ENCODE results near the gene RBM6.
"Not testable (repeated sequence)": the region's sequence is repeated elsewhere in the genome, so short reads cannot be mapped to it uniquely, and the experiment has no call there.

Gene RBM6

DNA sequence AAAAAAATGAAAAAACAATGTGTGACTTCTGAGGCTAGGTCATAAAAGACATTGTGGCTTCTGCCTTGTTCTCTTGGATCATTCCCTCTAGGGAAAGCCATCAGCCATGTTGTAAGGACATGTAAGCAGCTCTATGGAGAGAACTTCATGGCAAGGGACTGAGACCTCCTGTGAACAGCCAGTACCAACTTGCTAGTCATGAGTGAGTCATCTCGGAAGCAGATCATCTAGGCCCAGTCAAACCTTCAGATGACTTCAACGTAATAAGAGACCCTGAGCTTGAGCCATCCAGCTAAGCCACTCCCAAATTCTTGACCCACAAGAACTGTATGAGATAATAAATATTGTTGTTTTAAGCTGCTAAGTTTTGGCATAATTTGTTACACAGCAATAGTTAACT is 15.3 kb upstream of the RBM6 start:
- Histone ChIP-seq H3K36me3 (ENCODE audit: insufficient read depth, low read length) (no peaks in the 10 kb centered on the region), H3K27ac (ENCODE audit: low read depth, low read length) (no peak overlapping the region), H3K9me3 (ENCODE audit: insufficient read depth, low read depth, low read length) (no peaks in the 10 kb centered on the region), H3K9ac (ENCODE audit: low read depth, low read length) (no peak overlapping the region), H3K4me3 (ENCODE audit: low read length) (no peak overlapping the region), H3K4me1 (ENCODE audit: insufficient read depth, low read length) (no peaks in the 10 kb centered on the region), H3K27me3 (ENCODE audit: insufficient read depth, low read length) (no peaks in the 10 kb centered on the region)
- WGBS, result 84% methylated on average over 2 of the region's 2 CpGs

DNA sequence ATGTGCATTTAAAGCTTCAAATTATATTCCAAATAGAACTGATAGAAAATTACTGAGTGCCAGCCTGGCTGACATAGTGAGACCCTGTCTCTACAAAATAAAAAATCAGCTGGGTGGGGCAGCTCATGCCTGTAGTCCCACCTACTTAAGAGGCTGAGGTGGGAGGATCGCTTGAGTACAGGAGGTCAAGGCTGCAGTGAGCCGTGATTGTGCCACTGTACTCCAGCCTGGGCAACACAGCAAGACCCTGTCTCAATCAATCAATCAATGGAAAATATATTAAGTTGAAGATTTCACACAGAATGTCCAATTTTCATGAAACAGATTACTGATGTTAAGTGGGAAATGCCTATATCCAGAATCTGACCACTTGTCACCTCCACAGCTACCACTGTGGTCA is 14.5 kb upstream of the RBM6 start:
- H3K4me1 ChIP-seq (ENCODE audit: insufficient read depth, low read length), result peaks cover 7% of the 10 kb centered on the region
- H3K9ac ChIP-seq (ENCODE audit: low read depth, low read length), result no peak overlapping the region
- H3K36me3 ChIP-seq (ENCODE audit: insufficient read depth, low read length), result no peaks in the 10 kb centered on the region
- no peaks in the 10 kb centered on the region for H3K9me3 ChIP-seq (ENCODE audit: insufficient read depth, low read depth, low read length)
- WGBS, result 94% methylated on average over 2 of the region's 2 CpGs
- no peak overlapping the region for H3K4me3 ChIP-seq (ENCODE audit: low read length)
- no peaks in the 10 kb centered on the region for H3K27me3 ChIP-seq (ENCODE audit: insufficient read depth, low read length)
- H3K27ac ChIP-seq (ENCODE audit: low read depth, low read length), result no peak overlapping the region

DNA sequence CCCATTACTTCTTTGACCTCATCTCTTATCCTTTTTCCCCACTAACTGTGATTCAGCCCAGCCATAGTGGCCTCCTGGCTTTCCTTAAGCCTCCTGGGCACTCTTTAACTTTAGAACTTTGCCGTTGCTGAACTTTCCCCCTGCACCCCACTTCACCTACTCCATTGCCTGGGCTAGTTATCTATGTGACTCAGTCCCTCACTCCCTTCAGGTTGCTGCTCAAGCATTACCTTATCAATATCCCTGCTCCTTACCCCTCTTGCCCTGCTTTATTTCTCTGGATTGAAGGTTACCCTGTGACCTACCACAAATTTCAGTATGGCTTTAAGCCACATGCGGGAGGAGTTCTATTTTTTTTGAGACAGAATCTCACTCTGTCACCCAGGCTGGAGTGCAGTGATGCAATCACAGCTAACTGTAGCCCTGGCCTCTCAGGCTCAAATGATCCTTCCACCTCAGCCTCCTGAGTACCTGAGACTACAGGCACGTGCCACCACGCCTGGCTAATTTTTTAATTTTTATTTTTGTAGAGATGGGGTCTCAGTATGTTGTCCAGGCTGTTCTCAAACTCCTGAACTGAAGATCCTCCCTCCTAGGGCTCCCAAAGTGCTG is 13.7 kb upstream of the RBM6 start:
- Histone ChIP-seq H3K9me3 (ENCODE audit: insufficient read depth, low read depth, low read length) (no peaks in the 10 kb centered on the region), H3K9ac (ENCODE audit: low read depth, low read length) (no peak overlapping the region), H3K4me1 (ENCODE audit: insufficient read depth, low read length) (peaks cover 14% of the 10 kb centered on the region), H3K36me3 (ENCODE audit: insufficient read depth, low read length) (no peaks in the 10 kb centered on the region), H3K27me3 (ENCODE audit: insufficient read depth, low read length) (no peaks in the 10 kb centered on the region), H3K4me3 (ENCODE audit: low read length) (no peak overlapping the region), H3K27ac (ENCODE audit: low read depth, low read length) (no peak overlapping the region)
- WGBS, result 96% methylated on average over 2 of the region's 4 CpGs

DNA sequence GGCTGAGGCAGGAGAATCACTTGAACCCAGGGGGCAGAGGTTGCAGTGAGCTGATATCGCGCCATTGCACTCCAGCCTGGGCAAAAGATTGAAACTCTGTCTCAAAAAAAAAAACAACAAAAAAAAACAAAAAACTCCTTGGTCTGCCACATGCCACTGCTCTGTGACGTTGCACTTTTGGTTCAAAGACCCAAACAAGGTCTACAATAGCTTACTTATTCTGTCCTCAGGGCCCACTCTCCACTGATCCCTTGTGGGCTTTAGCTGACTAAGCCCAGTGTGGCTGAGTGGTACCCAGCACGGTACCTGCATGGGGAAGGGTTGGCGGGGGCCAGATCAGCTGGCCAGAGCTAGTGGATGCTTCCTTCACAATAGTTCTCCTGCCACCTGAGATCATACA is 12.2 kb upstream of the RBM6 start:
- H3K27ac ChIP-seq (ENCODE audit: low read depth, low read length), result no peak overlapping the region
- WGBS, result 97% methylated on average over 5 of the region's 5 CpGs
- no peaks in the 10 kb centered on the region for H3K27me3 ChIP-seq (ENCODE audit: insufficient read depth, low read length)
- H3K9me3 ChIP-seq (ENCODE audit: insufficient read depth, low read depth, low read length), result no peaks in the 10 kb centered on the region
- peaks cover 16% of the 10 kb centered on the region for H3K4me1 ChIP-seq (ENCODE audit: insufficient read depth, low read length)
- H3K36me3 ChIP-seq (ENCODE audit: insufficient read depth, low read length), result no peaks in the 10 kb centered on the region
- H3K9ac ChIP-seq (ENCODE audit: low read depth, low read length), result no peak overlapping the region
- H3K4me3 ChIP-seq (ENCODE audit: low read length), result no peak overlapping the region

DNA sequence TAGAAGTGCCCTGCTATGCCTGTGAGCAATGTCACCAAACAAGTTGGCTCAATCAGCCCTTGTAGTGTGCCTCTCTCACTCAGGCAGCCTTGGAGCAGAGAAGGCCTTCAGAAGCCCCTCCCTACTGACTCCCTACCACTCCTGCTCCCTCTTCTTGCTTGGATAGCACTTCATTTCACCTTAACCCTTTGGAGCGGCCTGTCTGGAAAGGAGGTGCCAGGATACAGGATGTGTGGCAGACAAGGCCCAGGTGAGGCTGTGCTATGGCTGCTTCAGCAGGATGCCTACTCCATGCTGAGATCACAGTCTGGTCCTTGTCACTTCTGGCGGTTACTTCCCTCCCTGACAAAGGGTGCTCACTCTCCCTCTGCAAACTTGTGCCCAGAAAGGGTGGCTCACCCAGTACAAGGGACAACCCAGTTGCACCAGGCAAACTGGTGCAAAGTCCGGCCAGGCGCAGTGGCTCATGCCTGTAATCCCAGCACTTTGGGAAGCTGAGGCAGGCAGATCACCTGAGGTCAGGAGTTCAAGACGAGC is 11.4 kb upstream of the RBM6 start:
- Histone ChIP-seq H3K9me3 (ENCODE audit: insufficient read depth, low read depth, low read length) (no peaks in the 10 kb centered on the region), H3K27ac (ENCODE audit: low read depth, low read length) (no peak overlapping the region), H3K36me3 (ENCODE audit: insufficient read depth, low read length) (no peaks in the 10 kb centered on the region), H3K9ac (ENCODE audit: low read depth, low read length) (no peak overlapping the region), H3K4me1 (ENCODE audit: insufficient read depth, low read length) (peaks cover 16% of the 10 kb centered on the region), H3K4me3 (ENCODE audit: low read length) (peak overlapping the region; percentile 89; the same call in 1 of the 2 replicates), H3K27me3 (ENCODE audit: insufficient read depth, low read length) (no peaks in the 10 kb centered on the region)
- WGBS, result 93% methylated on average over 5 of the region's 5 CpGs

DNA sequence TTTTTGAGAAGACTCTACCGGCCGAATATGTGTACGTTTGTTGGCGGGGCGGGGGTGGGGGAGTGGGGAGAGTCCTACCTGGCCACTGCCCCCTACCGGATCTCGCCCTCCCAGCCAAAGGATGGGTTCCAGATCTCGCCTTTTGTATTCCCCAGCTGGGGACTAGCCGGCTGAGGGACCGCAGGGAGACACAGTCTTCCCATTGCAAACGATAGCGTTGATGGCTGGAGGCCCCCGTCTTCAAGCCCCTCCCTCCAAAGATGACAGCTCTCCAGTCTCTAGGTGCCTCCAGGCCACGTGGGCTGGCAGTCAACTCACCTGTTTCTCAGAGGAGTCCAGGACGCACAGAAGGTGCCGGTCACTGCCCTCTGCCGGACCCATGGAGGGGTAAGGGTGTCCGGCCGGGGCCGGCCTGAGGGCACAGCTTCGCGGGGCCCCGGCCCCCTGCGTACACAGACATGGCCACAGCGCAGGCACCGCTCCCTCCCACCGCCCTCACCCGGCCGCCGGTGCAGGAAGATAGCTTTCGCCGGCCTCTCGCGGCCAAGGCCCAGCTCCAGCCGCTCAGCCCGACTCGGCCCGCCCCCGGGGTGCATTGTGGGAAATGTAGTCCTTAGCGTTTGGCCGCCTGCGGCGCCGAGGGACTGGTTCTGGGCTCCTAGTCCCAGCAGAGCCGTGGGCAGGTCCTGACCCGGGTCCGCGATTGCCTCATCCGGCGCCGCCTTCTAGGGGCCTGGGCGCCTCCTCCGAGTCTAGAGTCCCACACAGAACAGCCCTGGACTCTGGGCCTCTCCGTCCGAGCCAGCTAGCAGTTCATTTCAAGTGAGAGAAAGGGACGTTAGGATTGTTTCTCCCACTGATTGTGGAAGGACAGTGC is 10.4 kb upstream of the RBM6 start, which contains the start of gene MON1A:
Gene MON1A, minus strand, starts transcription at position 521 of the 877 bp plus-strand sequence. CDS start 16,465 bp downstream, outside the sequence.
- peak within 1 kb of the TSS; percentile 57 for H3K9ac ChIP-seq (ENCODE audit: low read depth, low read length)
- H3K4me1 ChIP-seq (ENCODE audit: insufficient read depth, low read length), result peaks cover 16% of the 10 kb centered on the region
- H3K27ac ChIP-seq (ENCODE audit: low read depth, low read length), result peak within 1 kb of the TSS; percentile 78
- 2% methylated on average over 56 of the region's 56 CpGs for WGBS
- H3K4me3 ChIP-seq (ENCODE audit: low read length), result peak within 1 kb of the TSS; percentile 89
- no peaks in the 10 kb centered on the region for H3K36me3 ChIP-seq (ENCODE audit: insufficient read depth, low read length)
- no peaks in the 10 kb centered on the region for H3K27me3 ChIP-seq (ENCODE audit: insufficient read depth, low read length)
- H3K9me3 ChIP-seq (ENCODE audit: insufficient read depth, low read depth, low read length), result no peaks in the 10 kb centered on the region

DNA sequence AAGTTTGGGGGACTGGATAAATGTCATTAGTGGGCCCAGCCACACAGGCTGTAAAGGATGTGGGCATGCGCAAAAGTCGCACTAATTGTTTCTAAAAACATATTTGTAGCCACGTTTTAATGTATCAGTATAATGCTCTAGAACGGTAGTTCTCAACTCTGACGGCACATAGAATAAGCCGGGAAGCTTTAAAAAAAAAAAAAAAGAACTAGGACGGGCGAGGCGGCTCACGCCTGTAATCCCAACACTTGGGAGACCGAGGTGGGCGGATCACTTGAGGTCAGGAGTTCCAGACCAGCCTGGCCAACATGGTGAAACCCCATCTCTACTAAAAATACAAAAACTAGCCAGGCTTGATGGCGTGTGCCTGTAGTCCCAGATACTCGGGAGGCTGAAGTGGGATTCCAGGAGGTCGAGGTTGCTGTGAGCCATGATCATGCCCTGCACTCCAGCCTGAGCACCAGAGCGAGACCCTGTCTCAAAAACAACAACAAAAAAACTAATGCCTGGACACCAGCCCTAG is 9.7 kb upstream of the RBM6 start:
- H3K9me3 ChIP-seq (ENCODE audit: insufficient read depth, low read depth, low read length), result no peaks in the 10 kb centered on the region
- WGBS, result 65% methylated on average over 15 of the region's 16 CpGs

DNA sequence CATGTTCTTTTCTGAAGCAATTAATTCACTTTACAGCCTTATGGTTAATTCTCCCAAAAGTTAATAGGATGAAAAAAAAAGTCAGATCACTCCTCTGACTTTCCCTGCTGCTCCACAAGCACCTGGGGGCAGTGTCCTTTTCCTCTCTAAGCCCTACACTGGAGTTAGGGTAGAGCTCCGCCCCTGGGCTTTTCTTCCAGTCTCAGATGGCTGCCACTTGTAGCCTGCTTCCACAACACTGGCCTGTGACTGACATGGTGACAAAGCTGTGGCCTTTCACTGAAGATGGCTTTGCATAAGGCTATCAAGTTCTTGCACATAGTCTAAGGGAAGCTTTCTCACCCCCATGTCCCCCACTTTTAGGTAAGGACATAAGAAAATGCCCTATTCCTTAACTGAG is 9.0 kb upstream of the RBM6 start:
- H3K27ac ChIP-seq (ENCODE audit: low read depth, low read length), result 0 out of 2 replicates have a peak overlapping the region, but pooled peaks have one; percentile 2
- H3K4me3 ChIP-seq (ENCODE audit: low read length), result no peak overlapping the region
- H3K27me3 ChIP-seq (ENCODE audit: insufficient read depth, low read length), result no peaks in the 10 kb centered on the region
- no peaks in the 10 kb centered on the region for H3K36me3 ChIP-seq (ENCODE audit: insufficient read depth, low read length)
- no peak overlapping the region for H3K9ac ChIP-seq (ENCODE audit: low read depth, low read length)
- H3K4me1 ChIP-seq (ENCODE audit: insufficient read depth, low read length), result peaks cover 16% of the 10 kb centered on the region
- H3K9me3 ChIP-seq (ENCODE audit: insufficient read depth, low read depth, low read length), result no peaks in the 10 kb centered on the region
- 20% methylated on average over 1 of the region's 1 CpG for WGBS

More for the DNA sequence above, 9.7 kb upstream of the RBM6 start:
- Histone ChIP-seq H3K4me3 (ENCODE audit: low read length) (peak overlapping the region; percentile 89), H3K27ac (ENCODE audit: low read depth, low read length) (peak overlapping the region; percentile 78), H3K27me3 (ENCODE audit: insufficient read depth, low read length) (no peaks in the 10 kb centered on the region), H3K4me1 (ENCODE audit: insufficient read depth, low read length) (peaks cover 16% of the 10 kb centered on the region), H3K9ac (ENCODE audit: low read depth, low read length) (peak overlapping the region; percentile 57; the same call in 1 of the 2 replicates), H3K36me3 (ENCODE audit: insufficient read depth, low read length) (no peaks in the 10 kb centered on the region)

DNA sequence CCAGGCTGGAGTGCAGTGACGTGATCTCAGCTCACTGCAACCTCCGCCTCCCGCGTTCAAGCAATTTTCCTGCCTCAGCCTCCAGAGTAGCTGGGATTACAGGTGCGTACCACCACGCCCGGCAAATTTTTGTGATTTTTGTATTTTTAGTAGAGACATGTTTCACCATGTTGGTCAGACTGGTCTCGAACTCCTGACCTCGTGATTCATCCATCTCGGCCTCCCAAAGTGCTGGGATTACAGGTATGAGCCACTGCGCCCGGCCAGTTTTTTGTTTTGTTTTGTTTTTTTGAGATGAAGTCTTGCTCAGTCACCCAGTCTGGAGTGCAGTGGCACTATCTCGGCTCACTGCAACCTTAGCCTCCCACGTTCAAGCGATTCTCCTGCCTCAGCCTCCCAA is 7.7 kb upstream of the RBM6 start:
- not testable (repeated sequence) for H3K27me3 ChIP-seq (ENCODE audit: insufficient read depth, low read length); H3K36me3 ChIP-seq (ENCODE audit: insufficient read depth, low read length); H3K27ac ChIP-seq (ENCODE audit: low read depth, low read length); H3K9me3 ChIP-seq (ENCODE audit: insufficient read depth, low read depth, low read length); H3K4me3 ChIP-seq (ENCODE audit: low read length); H3K9ac ChIP-seq (ENCODE audit: low read depth, low read length)
- peaks cover 16% of the 10 kb centered on the region for H3K4me1 ChIP-seq (ENCODE audit: insufficient read depth, low read length)
- 95% methylated on average over 15 of the region's 15 CpGs for WGBS

DNA sequence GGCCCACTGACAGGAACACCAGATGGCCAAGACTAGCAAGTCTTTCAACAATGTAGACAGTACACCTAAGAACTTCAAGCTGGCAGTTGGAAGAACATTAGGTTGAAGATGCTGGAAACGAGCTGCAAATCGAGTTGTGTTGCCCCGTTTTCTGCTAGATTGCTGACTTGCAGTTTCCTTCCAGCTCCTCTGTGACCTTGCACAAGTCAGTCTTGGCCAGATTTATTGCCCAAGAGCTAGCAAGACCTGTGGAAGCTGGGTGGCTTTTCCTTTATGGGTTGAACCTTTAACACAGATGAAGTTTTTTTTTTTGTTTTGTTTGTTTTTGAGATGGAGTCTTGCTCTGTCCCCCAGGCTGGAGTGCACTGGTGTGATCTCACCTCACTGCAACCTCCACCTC is 2.9 kb upstream of the RBM6 start:
- no peak overlapping the region for H3K27ac ChIP-seq (ENCODE audit: low read depth, low read length)
- WGBS, result 92% methylated on average over 3 of the region's 3 CpGs
- no peaks in the 10 kb centered on the region for H3K36me3 ChIP-seq (ENCODE audit: insufficient read depth, low read length)
- no peaks in the 10 kb centered on the region for H3K4me1 ChIP-seq (ENCODE audit: insufficient read depth, low read length)
- H3K9me3 ChIP-seq (ENCODE audit: insufficient read depth, low read depth, low read length), result no peaks in the 10 kb centered on the region
- H3K4me3 ChIP-seq (ENCODE audit: low read length), result no peak overlapping the region
- no peaks in the 10 kb centered on the region for H3K27me3 ChIP-seq (ENCODE audit: insufficient read depth, low read length)
- H3K9ac ChIP-seq (ENCODE audit: low read depth, low read length), result no peak overlapping the region

DNA sequence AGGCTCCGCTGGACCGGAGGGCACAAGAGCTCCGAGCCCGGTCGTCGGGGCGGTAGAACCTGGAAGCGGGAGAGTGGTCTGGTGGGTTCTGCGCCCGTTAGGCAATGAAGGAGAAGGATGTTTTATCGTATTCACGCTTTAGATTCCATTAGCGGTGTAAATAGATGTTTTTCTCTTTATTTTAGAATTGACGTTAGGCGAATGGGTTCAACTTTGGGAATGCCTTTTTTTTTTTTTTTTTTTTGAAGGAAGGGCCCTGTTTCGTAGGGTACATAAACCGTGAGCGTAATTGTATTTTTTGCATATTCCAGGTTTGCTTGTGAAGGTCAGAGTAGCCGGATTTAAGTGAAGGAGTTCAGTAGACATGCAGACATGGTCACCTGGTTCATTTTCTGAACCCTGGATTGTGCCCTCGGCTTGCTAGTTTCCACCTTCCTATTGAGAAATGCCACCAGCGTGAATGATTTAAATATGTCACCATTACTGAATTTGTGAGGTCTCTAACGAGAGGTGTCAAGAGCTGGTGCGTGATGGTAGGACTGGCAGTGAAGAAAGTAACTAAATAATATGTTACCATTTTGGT is 808 bp downstream of the RBM6 start:
- 13% methylated on average over 23 of the region's 23 CpGs for WGBS

More for the DNA sequence above, 808 bp downstream of the RBM6 start:
- H3K27me3 ChIP-seq (ENCODE audit: insufficient read depth, low read length), result no peaks in the 10 kb centered on the region
- peak overlapping the region; percentile 97 for H3K4me3 ChIP-seq (ENCODE audit: low read length)
- no peaks in the 10 kb centered on the region for H3K4me1 ChIP-seq (ENCODE audit: insufficient read depth, low read length)
- peak overlapping the region; percentile 92 for H3K9ac ChIP-seq (ENCODE audit: low read depth, low read length)
- no peaks in the 10 kb centered on the region for H3K9me3 ChIP-seq (ENCODE audit: insufficient read depth, low read depth, low read length)
- peaks cover 7% of the 10 kb centered on the region; the same call in 1 of the 2 replicates for H3K36me3 ChIP-seq (ENCODE audit: insufficient read depth, low read length)
- H3K27ac ChIP-seq (ENCODE audit: low read depth, low read length), result peak overlapping the region; percentile 97

Measured in HUES64 (cell line).